Activated CD4-positive, CD25-positive, alpha-beta regulatory T cell treated with anti-CD3 and anti-CD28 coated beads, Interleukin-2, amount 50 U/mL, for 24 hours (primary cell): ENCODE measurements around the gene TEX44.
A peak's percentile ranks its signal among the peaks of the same experiment; 100 is the strongest.
"Not testable (repeated sequence)": the region's sequence is repeated elsewhere in the genome, so short reads cannot be mapped to it uniquely, and the experiment has no call there.

Experiments
- ATAC-seq, 2 donors: fragments of 150-1000 bp; cut with Tn5 transposase; one replicate each; pipeline ENCODE4 v1.10.0; 2021; ENCODE audit warnings: mild to moderate bottlenecking in 1 of 2, moderate library complexity in 1 of 2

TEX44 gene

DNA sequence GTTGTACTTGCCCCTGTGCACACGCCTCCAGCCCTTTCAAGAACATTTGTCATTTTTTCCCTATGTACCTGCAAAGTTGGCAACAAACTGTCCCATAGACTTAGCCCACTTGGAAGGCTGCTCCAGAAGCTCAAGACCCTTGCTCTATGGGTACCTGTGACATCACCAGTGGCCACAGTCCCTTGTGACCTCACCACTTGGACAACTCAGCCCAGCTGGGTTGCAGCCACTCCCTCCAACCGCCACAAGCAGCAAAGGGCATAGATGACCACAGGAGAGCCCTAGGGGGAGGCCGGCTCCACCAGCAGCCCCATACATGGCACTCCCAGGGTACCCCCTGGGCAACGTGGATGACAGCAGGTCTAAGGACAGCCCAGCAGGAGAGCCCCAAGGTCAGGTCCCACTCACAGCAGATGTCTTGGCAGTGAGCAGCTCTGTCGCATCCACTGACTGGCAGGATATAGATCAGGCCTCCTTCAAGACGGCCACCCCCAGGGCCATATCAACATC lies at the start of gene TEX44:
Gene TEX44, plus strand, starts transcription at position 229 of the 510 bp plus-strand sequence. Its CDS starts 88 bp downstream, at position 317.
- ATAC-seq = no peak

DNA sequence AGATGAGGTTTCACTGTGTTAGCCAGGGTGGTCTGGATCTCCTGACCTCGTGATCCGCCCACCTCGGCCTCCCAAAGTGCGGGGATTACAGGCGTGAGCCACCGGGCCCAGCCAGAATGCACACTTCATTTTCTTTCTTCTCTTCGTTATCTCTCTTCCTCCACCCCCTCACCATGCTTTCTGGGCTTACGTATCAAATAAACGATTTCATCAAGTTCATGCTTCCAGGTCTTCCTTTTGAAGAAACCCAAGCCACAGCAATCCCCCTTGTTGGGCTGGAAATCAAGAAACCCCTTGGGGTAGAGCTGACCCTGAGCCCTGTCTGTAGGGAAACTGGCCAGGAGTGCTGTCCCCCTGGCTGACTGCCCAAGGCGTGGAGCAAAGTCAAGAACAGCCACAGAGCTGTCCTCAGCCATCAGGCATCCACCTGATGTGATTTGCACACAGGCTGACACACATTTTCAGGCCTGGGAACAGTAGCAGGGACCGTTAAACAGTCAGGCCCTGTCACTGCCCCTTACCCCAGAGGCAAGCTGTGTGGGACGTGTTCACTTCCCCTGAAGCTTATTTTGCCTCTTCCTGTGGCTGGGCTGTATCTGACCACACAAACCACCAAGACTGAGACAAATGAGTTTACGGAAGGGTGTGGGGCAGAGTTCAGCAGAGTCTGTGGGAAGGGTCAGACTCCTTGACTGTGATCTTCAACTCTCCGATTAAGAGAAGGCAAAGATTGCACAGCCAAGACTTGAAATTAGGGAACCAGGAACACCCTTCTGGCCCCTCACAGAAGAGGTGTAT lies 47.4 kb upstream of the TEX44 start:
- peak; percentile 96 to 98 for ATAC-seq

DNA sequence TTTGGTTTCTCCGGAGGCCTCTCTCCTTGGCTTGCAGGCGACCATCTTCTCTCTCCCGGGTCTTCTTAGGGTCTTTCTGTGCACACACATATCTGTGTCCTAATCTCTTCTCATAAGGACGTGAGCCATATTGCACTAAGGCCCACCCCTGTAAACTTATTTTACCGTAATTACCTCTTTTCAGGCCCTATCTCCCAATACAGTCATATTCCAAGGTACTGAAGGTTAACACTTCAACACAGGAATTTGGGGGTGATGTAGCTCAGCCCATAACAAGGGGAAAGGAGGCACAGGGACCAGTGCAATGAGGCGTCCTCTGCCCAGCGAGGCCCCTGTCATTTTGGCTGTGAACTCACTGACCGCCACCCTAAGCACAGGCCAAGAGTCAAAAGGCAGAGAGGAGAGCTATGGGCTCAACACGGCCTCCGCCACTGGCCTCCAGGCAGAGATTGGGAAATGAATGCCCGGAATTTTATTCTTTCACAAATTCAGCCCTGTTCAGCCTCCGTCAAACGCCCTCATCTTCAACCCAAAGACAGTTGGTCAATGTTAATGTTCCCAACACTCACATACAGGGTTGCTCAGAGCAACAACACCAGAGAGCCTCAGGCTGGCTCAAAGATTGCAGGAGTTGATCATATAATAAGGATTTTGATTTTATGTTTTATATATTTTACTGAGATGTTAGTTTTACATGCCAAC lies 46.5 kb upstream of the TEX44 start:
- ATAC-seq = no peak

DNA sequence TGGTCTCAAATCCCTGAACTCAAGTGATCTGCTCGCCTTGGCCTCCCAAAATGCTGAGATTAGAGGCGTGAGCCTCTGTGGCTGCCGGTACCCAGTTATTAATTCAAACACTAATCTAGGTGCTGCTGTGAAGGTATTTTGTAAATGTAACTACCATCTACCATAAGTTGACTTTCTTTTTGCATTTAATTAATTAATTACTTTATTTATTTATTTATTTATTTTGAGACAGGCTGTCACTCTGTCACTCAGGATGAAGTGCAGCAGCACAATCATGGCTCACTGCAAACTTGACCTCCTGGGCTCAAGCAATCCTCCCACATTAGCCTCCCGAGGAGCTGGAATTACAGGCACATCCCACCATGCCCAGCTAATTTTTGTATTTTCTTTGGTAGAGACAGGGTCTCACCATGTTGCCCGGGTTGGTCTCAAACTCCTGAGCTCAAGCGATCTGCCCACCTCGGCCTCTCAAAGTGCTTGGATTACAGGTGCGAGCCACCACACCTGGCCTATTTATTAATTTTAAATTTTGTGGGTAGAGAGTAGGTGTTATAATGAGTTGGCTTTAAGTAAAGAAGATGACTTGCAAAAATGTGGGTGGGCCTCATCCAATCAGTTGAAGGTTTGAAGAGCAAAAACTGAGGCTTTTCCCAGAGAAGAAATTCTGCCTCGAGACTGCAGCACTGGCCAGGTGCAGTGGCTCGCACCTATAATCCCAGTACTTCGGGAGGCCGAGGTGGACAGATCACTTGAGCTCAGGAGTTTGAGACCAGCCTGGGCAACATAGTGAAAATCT lies 45.2 kb upstream of the TEX44 start:
- ATAC-seq = no peak

DNA sequence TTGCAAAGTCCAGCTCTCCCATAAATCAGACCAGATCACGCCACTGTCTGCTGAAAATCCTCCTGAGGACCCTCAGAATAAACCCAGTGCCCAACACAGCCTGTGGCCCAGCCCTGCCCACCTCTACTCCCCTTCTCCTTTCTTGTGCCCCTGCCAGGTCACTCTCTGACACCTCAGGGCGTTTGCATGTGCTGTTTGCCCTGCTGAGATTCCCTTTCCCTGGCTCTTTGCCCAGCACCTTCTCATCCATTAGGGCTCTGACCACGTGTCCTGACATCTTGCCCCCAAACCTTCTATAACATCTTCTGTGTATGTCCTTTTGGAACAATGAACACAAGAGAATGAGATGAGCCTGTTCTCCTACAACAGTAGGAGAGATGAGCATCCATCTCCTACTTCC lies 43.9 kb upstream of the TEX44 start:
- ATAC-seq = no peak

DNA sequence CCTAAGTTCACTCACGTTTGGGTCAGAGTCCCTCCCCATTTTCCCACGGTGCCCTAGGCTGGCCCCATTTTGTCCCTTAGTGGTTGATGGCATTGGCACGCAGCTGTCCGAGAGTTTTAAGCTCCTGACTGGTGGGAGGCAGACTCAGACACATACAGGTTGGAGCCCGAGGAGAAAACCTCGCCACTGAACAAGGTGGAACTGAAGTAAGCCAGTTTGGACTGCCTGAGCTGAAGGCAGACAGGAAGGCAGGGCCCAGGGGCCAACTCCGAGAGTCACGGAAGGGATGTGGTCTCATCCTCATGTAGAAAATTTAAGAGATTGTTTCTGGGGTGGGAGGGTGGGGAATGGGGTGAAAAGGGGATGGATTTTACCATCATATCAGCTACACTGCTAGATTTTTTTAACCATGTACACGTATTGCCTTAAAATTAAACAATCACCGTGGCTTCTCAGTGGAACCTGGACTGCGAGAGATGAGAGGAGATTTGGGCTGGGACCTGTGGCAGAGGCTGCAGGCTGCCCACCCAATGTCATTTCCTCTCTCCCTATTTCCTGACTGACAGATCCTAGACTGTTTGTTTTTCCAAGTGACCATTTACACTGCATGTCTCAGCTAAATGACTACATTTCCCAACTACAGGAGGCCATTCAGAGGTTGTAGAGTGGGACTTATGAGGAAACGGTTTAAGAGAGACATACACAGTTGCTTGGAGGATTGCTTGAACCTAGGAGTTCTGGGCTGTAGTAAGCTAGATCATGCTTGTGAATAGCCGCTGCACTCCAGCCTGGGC lies 43.0 kb upstream of the TEX44 start:
- ATAC-seq = no peak

DNA sequence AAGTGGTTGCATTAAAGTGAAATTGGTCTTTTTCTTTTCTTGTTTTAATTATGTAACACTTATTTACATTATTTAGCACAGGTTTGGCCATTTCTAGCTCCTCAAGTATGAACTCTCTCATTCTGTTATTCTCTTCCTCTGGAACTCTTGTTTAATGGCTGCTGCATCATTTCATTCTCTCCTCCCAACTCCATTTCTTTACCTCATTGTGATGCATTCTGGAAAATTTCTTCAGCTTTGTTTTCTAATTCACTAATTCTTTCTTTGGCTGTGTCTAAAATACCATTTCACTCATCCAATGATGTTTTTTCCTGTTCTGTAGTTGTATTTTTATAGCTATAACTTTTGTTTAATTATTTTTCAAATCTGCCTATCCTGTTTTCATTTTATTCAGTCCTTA lies 39.9 kb upstream of the TEX44 start:
- no peak for ATAC-seq

DNA sequence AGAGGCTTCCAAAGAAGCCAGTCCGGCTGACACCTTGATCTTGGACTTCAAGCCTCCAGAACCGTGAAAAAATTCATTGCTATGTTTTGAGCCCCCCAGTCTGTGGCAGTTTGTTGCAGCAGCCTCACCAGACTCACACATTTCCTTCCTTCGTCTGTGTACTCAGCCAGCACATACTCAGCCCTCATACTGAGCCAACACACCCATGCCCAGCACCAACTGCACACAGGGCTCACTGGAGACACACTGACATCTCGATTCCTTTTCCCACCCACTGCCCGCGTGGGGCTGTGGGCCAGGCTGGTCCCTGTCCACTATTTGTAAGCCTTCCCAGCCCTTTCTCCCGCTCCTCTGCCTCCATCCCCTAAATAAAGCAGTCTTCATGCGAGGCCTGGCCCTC lies 38.3 kb upstream of the TEX44 start:
- ATAC-seq = no peak

DNA sequence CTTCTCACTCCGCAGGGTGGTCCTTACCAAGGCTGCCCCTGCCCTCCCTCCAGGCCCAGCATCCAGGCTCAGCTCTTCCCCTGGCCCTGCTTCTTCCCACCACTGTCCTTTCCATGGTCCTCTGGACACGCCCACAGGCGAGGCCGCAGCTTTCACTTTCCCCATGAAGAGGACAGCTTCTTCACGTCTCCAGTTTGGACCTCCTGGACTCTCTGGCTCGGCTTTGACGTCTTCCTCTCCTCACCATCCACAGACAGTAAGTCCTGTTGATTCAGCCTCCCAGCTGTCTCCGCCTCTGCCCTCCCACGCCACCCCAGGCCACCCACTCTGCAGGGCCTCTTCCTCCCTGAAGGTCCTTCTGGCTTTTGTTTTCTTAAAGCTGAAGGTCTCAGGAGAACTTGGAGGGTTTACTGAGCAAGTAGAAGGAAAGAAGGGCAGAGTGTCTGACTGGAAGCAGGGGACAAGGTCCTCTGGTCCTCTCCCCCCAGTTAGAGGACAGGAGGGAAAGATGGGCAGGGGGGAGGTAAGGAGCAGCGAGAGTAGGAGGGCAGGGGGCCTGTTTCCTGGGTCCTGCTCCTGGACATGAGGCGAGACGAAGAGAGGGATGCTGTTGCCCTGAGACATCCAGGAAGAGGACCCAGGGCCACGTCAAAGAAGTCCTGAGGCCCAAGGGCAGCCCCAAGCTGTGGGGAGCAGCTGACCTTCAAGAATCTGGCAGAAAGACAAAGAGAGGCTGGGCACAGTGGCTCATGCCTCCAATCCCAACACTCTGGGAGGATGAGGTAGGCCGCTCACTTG lies 37.7 kb upstream of the TEX44 start:
- no peak for ATAC-seq

DNA sequence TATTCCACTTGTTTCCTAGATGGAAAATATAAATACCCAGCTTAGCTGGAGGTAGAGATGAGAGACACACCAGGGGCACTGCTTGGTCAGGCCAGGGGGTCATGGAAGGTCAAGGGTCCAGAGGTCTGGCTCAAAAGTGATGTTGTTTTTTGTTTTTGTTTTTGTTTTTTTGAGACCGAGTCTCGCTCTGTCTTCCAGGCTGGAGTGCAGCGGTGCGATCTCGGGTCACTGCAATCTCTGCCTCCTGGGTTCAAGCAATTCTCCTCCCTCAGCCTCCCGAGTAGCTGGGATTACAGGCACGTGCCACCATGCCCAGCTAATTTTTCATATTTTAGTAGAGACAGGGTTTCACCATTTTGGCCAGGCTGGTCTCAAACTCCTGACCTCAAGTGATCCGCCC lies 36.2 kb upstream of the TEX44 start:
- not testable (repeated sequence) for ATAC-seq

DNA sequence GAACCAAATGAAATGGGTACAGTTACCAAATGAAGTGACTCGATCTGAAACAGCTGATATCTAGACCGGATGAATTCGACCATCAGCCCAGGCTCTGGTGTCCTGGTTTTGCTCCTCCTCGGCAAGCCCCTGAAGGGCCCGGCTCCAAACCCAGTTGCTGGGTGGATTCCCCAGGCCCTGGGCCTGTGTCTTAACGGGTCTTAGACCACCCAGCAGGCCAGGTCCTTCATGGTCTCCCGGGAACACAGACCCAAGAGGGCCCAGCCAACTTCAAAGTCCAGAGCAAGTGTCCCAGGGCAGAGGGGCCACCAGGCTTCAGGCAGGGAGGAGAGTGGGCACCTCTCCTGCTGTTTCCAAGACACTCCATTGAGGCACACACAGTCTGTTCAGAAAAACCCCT lies 35.7 kb upstream of the TEX44 start:
- ATAC-seq = no peak

DNA sequence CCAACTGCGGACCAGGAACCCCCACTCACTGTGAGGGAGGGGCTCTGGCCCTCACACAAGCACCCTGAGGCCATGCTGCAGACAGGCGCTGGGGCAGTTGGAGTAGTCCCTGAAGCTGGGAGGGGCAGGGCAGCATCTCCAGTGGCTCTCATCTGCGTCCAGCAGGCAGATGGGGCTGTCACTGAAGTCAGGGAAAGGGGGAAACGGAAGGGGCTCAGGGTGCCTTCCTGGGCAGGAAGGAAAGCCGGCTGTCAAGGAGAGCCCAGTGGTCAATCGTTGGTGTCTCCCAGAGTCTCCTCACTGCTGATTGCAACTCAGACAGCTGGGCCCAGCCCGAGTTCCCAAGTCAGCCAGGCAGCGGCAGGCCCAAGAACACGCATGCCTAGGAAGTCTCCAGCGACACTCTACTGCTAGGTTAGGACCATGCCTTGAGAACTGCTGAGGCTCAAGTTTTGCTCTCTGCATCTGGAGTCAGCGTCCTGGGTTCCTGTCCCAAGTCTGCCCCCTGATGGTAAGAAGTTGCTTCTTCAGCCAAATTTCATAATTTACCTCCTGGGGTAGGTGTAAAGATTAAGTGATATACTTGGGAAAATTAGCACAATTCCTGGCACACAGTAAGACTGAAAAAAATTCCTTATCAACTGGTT lies 35.0 kb upstream of the TEX44 start:
- ATAC-seq = peak; percentile 83 to 97

DNA sequence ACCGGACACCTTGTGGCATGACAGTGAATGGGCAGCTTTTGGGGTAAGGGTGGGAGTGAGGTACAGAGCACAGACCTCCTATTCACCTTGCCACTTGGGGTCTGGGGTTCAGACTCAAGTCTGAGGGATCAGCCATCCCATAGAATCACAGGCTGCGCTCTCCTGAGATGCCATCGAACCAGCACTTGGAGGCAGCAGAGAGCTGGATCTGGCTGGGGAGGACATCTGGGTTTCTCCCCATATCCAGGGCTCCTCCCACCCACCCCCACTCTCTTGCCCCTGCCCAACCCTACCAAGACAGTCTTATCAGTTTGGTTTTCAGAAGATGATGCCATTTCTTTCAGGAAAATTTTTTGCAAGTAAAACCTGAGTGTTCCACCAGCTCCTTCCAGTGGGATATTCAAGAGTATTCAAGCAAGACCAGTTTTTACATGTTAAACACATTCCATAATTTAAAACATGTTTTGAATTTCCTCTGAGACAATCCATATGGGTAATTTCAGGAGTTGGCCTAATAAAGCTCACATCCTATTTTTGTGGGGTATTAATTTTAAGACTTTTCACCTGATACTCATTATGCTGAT lies 29.2 kb upstream of the TEX44 start:
- ATAC-seq = peak in 1 of 2 donors; percentile 51

DNA sequence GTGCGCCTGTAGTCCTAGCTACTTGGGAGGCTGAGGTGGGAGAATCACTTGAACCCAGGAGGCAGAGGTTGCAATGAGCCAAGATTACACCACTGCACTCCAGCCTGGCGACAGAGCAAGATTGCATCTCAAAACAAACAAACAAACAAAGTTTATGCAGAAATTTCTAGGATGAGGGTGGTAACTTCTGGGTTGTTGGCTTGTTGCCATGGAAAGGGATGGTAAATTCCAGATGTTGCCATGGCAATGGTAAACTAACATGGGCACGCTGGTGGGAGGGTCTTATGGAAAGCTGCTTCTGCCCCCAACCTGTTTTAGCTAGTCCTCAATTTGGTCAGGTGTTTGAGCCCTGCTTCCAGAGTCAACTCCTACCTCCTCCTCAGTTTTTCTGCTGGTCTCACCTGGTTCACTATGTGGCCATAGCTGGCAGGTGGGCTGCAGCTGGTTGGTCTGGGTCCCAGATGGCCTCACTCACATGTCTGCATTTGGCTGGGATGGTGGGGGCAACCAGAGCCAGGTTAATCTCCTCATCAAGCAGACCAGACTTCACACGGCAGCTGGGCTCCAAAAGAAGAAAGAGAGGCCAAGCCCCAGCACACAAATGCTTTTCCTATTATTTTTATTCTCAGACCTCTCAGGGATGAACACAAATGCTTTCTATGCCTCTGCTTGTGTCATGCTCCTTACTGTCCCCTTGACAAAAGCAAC lies 26.6 kb upstream of the TEX44 start:
- ATAC-seq = no peak

DNA sequence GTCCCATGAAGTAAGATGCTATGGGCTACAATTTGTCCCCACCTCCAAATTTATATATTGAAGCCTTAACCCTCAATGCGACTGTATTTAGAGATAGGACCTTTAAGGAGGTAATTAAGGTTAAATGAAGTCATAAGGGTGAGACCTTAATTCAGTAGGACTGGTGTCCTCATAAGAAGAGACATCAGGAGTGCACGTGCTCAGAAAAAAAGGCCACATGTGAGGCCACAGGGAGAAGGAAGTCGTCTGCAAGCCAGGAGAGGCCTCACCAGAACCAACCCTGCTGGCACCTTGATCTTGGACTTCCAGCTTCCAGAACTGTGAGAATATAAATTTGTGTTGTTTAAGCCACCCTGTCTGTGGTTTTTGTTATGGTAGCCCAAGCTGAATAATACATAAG lies 25.5 kb upstream of the TEX44 start:
- no peak for ATAC-seq

DNA sequence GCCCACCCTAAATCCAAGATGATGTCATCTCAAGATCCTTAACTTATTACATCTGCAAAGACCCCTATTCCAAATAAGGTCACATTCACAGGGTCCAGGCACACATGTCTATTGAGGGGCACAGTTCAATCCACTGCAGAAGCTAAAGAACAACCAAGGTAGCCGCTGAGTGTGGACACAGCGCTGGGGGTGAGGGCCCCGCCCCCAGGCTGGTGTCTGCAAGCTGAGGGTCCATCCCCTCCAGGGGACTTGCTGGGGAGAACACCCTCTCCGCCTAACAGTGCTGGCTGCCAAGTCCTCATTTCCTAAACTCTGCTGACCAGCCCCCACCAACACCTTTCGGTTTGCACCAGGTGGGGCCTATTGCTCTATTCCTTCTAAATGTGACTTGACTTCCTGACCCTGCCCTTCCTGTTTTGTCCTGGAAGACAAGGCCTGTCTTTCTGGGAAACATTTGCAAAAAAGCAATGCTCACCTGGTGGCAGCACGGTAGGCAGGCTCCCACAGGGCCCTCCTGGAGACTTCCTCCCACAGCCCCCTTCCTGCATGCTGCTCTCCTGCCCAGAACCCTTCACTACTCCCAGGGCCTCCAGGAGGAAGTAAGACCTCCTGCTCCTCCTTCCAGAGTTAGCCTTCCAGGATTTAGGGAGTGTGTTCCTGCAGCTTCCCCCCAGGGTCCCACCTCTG lies 24.4 kb upstream of the TEX44 start:
- ATAC-seq = no peak

DNA sequence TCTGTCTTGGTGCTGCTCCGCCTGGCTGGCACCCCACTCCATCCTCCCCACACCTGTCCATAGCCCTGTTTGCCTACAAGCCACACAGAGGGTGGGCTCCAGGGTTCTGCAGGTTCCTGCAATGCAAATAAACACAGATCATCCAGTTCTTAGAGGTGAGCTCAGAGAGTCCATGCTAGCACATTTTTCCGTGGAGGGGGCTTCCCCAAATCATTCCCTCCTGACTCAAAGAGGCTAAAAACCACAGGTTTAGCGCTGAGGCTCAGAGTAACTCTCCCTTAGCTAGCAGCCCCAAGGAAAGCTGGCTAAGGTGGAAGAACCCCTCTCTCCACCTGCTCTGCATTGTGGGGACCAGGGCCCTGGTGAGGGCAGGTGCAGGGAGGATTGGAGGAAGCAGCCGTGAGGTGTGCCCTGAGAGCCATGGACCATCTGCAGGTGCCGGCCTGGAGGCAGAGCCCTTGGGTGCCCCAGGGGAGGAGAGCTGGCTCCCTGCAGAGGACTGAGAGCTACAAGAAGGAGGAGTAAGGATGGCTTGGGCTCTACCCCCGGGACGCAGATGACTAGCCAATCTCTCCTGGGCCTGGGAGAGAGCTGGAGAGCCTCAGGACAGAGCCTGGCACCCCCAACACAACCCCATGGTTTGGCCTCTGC lies 23.8 kb upstream of the TEX44 start:
- peak; percentile 17 to 66 for ATAC-seq

DNA sequence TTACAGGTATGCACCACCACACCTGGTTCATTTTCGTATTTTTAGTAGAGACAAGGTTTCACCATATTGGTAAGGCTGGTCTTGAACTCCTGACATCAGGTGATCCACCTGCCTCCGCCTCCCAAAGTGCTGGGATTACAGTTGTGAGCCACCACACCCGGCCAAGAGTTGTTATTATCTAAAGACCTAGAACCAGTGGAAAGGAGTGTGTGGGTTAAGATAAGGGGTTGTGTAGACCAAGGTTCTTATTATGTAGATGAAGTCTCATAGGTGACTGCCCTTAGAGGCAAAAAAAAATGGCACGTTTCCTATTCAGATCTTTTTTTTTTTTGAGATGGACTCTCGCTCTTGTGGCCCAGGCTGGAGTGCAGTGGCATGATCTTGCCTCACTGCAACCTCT lies 21.7 kb upstream of the TEX44 start:
- not testable (repeated sequence) for ATAC-seq
